ENCODE results near the gene ALDH1A2. TPM values are rescaled to one million over a fixed set of nuclear protein-coding genes. Genes with fewer than 3 reads are reported as not detected.

ALDH1A2 gene
- total RNA-seq, 1 experiment from 2014 or later, result 1.5 TPM

DNA sequence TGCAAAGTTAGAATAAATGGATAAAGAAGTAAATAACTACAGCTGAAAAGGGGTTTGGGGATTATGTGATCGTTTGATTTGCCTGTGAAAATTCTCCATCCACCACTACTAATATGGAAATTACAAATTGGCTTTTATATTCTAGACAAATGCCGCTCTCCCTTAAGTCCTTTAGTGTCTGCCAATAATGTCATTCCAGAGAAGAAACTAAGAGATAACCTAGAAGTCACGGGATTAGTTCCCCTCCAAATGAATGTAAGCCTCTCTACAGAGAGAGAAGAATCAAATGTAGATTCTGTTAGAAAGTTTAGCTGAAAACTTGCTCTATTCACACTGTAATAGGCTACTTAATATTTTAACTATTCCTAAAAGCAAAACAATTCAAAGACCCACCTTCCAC lies 92.0 kb downstream of the ALDH1A2 start:
- Histone ChIP-seq H3K27ac (ENCODE audit: low read depth, low read length, poor library complexity, severe bottlenecking) (no peak overlapping the region), H3K27me3 (replicated peaks; ENCODE audit: insufficient read depth, low read depth, low read length, poor library complexity) (no peaks in the 10 kb centered on the region)
- CTCF ChIA-PET, result no interaction called here

DNA sequence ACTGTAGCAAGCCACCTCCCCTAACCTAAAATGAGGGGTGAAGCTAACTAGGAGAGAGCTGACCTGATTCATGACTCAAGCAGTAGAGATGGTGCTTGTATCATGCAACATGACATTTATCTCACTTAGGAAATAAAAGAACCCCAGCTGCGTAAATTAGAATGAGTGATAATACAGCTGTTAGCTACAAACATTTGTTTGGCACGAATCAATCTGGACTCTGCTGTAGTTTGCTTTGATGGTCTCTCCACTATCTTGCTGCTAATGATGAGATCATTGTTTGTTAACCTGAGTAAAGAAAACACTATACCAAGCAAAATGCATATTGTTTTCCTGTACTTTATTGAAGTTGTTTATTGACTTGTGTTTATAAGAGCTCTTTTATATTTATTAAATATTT lies 92.6 kb downstream of the ALDH1A2 start:
- intact Hi-C loops (cut with micrococcal nuclease; ENCODE audit: unreplicated experiment), result no loop called here
- Histone ChIP-seq H3K27me3 (replicated peaks; ENCODE audit: insufficient read depth, low read depth, low read length, poor library complexity) (no peaks in the 10 kb centered on the region), H3K4me3 (ENCODE audit: low read depth, low read length, poor library complexity, severe bottlenecking) (no peak overlapping the region), H3K9me3 (ENCODE audit: low read depth, low read length, poor library complexity, severe bottlenecking) (no peaks in the 10 kb centered on the region), H3K36me3 (ENCODE audit: insufficient read depth, low read length, poor library complexity, severe bottlenecking) (no peaks in the 10 kb centered on the region), H3K27ac (ENCODE audit: low read depth, low read length, poor library complexity, severe bottlenecking) (no peak overlapping the region), H3K4me1 (ENCODE audit: insufficient read depth, low read length, poor library complexity, severe bottlenecking) (no peaks in the 10 kb centered on the region)
- CTCF ChIA-PET, result no interaction called here
- DNase-seq (ENCODE audit: low spot score), result no peak
- POLR2A ChIA-PET (ENCODE audit: low non-redundant PET), result interaction anchor here (0.6 kb wide), 1 partner anchor 504 kb away, joined by 3 read pairs; no protein-coding TSS in a partner anchor
- TF ChIP-seq EZH2 (IDR thresholded peaks at IDR 0.05; ENCODE audit: borderline replicate concordance, low read depth, low read length, poor library complexity, severe bottlenecking), result no peak
- TF ChIP-seq, protein P1, sequence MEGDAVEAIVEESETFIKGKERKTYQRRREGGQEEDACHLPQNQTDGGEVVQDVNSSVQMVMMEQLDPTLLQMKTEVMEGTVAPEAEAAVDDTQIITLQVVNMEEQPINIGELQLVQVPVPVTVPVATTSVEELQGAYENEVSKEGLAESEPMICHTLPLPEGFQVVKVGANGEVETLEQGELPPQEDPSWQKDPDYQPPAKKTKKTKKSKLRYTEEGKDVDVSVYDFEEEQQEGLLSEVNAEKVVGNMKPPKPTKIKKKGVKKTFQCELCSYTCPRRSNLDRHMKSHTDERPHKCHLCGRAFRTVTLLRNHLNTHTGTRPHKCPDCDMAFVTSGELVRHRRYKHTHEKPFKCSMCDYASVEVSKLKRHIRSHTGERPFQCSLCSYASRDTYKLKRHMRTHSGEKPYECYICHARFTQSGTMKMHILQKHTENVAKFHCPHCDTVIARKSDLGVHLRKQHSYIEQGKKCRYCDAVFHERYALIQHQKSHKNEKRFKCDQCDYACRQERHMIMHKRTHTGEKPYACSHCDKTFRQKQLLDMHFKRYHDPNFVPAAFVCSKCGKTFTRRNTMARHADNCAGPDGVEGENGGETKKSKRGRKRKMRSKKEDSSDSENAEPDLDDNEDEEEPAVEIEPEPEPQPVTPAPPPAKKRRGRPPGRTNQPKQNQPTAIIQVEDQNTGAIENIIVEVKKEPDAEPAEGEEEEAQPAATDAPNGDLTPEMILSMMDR (conservative IDR thresholded peaks at IDR 0.05; ENCODE audit: low read depth, low read length), result no peak
- BruUV-seq (replicated peaks), result no TSS peak

More for the DNA sequence above, 92.0 kb downstream of the ALDH1A2 start:
- no TSS peak for BruUV-seq (replicated peaks)
- POLR2A ChIA-PET (ENCODE audit: low non-redundant PET), result no interaction called here
- TF ChIP-seq EZH2 (IDR thresholded peaks at IDR 0.05; ENCODE audit: borderline replicate concordance, low read depth, low read length, poor library complexity, severe bottlenecking), result no peak
- TF ChIP-seq, protein P1 (conservative IDR thresholded peaks at IDR 0.05; ENCODE audit: low read depth, low read length), result no peak
- no peaks in the 10 kb centered on the region for H3K36me3 ChIP-seq (ENCODE audit: insufficient read depth, low read length, poor library complexity, severe bottlenecking)
- intact Hi-C loops (cut with micrococcal nuclease; ENCODE audit: unreplicated experiment), result no loop called here
- DNase-seq (ENCODE audit: low spot score), result no peak
- H3K4me1 ChIP-seq (ENCODE audit: insufficient read depth, low read length, poor library complexity, severe bottlenecking), result no peaks in the 10 kb centered on the region
- no peak overlapping the region for H3K4me3 ChIP-seq (ENCODE audit: low read depth, low read length, poor library complexity, severe bottlenecking)
- no peaks in the 10 kb centered on the region for H3K9me3 ChIP-seq (ENCODE audit: low read depth, low read length, poor library complexity, severe bottlenecking)

DNA sequence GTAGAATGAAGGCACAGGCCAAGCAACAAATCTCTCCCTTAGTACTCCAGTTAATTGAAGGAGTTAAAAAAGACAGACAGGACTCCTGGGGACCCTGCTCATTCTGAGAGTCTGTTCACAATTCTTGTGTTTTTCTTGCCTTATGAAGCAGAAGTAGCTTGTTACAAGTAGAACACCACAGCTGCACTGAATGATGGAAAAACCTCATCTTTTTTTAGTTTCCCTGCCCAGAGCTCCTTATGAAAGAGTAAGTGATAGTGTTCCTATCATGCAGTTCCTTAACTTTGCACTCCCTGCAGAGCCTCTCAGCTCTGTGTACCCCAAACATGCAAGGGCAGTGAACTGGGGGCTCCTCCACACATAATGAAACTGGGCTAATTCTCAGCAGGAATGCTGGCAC lies 95.5 kb downstream of the ALDH1A2 start:
- no peaks in the 10 kb centered on the region for H3K27me3 ChIP-seq (replicated peaks; ENCODE audit: insufficient read depth, low read depth, low read length, poor library complexity)
- H3K36me3 ChIP-seq (ENCODE audit: insufficient read depth, low read length, poor library complexity, severe bottlenecking), result no peaks in the 10 kb centered on the region
- ChIA-PET CTCF (interaction anchor here (0.7 to 0.8 kb wide), 2 partner anchors 97 to 101 kb away, joined by 3 read pairs; no protein-coding TSS in a partner anchor), POLR2A (ENCODE audit: low non-redundant PET) (no interaction called here)
- no peak overlapping the region for H3K4me3 ChIP-seq (ENCODE audit: low read depth, low read length, poor library complexity, severe bottlenecking)
- no peaks in the 10 kb centered on the region for H3K9me3 ChIP-seq (ENCODE audit: low read depth, low read length, poor library complexity, severe bottlenecking)
- intact Hi-C loops (cut with micrococcal nuclease; ENCODE audit: unreplicated experiment), result loop anchor here (5.0 kb wide), 1 partner anchor 102 kb away; no protein-coding TSS in a partner anchor
- no peaks in the 10 kb centered on the region for H3K4me1 ChIP-seq (ENCODE audit: insufficient read depth, low read length, poor library complexity, severe bottlenecking)
- no peak for DNase-seq (ENCODE audit: low spot score)
- BruUV-seq (replicated peaks), result no TSS peak
- TF ChIP-seq EZH2 (IDR thresholded peaks at IDR 0.05; ENCODE audit: borderline replicate concordance, low read depth, low read length, poor library complexity, severe bottlenecking), result no peak
- TF ChIP-seq, protein P1 (conservative IDR thresholded peaks at IDR 0.05; ENCODE audit: low read depth, low read length), result no peak
- H3K27ac ChIP-seq (ENCODE audit: low read depth, low read length, poor library complexity, severe bottlenecking), result no peak overlapping the region
